Testis (tissue), 2 donors: ENCODE data around the gene STRAP.

ENCODE experiments used
- CTCF ChIP-seq, 3 experiments: fragments of 450-650 bp in 2 of 3; fragments of 200-600 bp in 1 of 3; sonication (generic) in 1 of 3; IDR thresholded peaks; one replicate each; pipeline ENCODE4 v1.5.1; 2016 to 2019; ENCODE audit warnings: antibody characterized with exemption in 3 of 3, mild to moderate bottlenecking in 2 of 3, moderate library complexity in 1 of 3
- POLR2A ChIP-seq: fragments of 450-650 bp; IDR thresholded peaks from one replicate; pipeline ENCODE4 v1.6.1; 2017; ENCODE audit warnings: antibody characterized with exemption, mild to moderate bottlenecking, moderate library complexity

DNA sequence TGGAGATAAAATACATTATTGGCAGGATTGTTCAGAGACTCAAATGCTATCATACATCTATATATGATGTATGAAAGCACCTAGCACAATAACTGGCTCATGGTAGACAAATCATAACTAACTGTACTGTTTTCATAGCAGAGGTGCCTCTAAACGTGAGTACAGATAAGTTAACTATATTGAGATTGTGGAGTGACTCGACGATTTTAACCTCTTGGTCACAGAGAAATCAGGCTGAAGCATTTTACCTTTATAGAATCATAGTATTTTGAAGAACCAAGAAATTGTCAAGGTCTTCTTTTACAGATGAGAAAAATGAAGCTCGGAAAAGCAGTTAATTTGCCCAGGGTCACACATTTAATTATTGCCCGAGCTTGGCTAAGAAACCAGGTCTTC, 28.3 kb downstream of the STRAP start:
- TF ChIP-seq CTCF (IDR thresholded peaks at IDR 0.05) (no peak), POLR2A (no peak)
